GM18951 (cell line): ENCODE measurements around the gene CDCA4.

Experiments
- POLR2A ChIP-seq: IDR thresholded peaks from 4 replicates; pipeline ENCODE4 v1.6.1; 2011; ENCODE audit warnings: mild to moderate bottlenecking; ENCODE audit not compliant: insufficient read length, insufficient read depth; ENCODE audit errors: extremely low read depth
- in situ Hi-C: fragments of 300-500 bp; cut with MboI; formaldehyde crosslinking; loops from one replicate; pipeline ENCODE4 v1.12.0; 2022; ENCODE audit warnings: low sequenced_read_pairs, mixed read lengths, inconsistent platforms; ENCODE audit not compliant: unreplicated experiment

The CDCA4 gene

GRCh38 chr14:105063056-105063455 is 42.2 kb upstream of the CDCA4 start:
- in situ Hi-C loops: no loop called here
- no peak for TF ChIP-seq POLR2A

GRCh38 chr14:105062048-105062433 is 41.2 kb upstream of the CDCA4 start:
- in situ Hi-C loops: no loop called here
- TF ChIP-seq POLR2A: no peak

- in situ Hi-C loops: no loop called here
- peak; percentile 55 for TF ChIP-seq POLR2A
These were observed 40.7 kb upstream of the CDCA4 start for GRCh38 chr14:105061428-105062047.

- no peak for TF ChIP-seq POLR2A
- in situ Hi-C loops: no loop called here
These were observed 40.0 kb upstream of the CDCA4 start for GRCh38 chr14:105060751-105061427.

GRCh38 chr14:105059925-105060565 is 39.2 kb upstream of the CDCA4 start:
- TF ChIP-seq POLR2A: no peak
- in situ Hi-C loops: no loop called here

- in situ Hi-C loops: no loop called here
- TF ChIP-seq POLR2A: no peak
These were observed 38.4 kb upstream of the CDCA4 start for GRCh38 chr14:105059035-105059924.

- in situ Hi-C loops: no loop called here
- TF ChIP-seq POLR2A: no peak
These were observed 37.7 kb upstream of the CDCA4 start for GRCh38 chr14:105058521-105059034.

- in situ Hi-C loops: no loop called here
- TF ChIP-seq POLR2A: peak; percentile 25
These were observed 35.5 kb upstream of the CDCA4 start for GRCh38 chr14:105056303-105056831.

GRCh38 chr14:105055736-105056302 is 34.9 kb upstream of the CDCA4 start:
- in situ Hi-C loops: no loop called here
- TF ChIP-seq POLR2A: no peak

GRCh38 chr14:105055334-105055733 is 34.5 kb upstream of the CDCA4 start:
- in situ Hi-C loops: no loop called here
- TF ChIP-seq POLR2A: no peak

GRCh38 chr14:105053996-105054395 is 33.1 kb upstream of the CDCA4 start:
- in situ Hi-C loops: no loop called here
- TF ChIP-seq POLR2A: no peak

- TF ChIP-seq POLR2A: no peak
- in situ Hi-C loops: no loop called here
These were observed 32.5 kb upstream of the CDCA4 start for GRCh38 chr14:105053421-105053820.
